Mesenteric fat pad (tissue), 1 donor: ENCODE results near the gene DGKD. TPM values are rescaled to one million over a fixed set of nuclear protein-coding genes. Genes with fewer than 3 reads are reported as not detected.

Experiments used
- DNase-seq: peaks from one replicate; pipeline ENCODE4 v3.0.0-alpha.2; 2020; ENCODE audit warnings: low spot score
- total RNA-seq: library from RNA; stranded (reverse); fragmentation: NEBNext Ultra II Directional; extraction: Animal tissue kit (Norgen Biotek cat#: 25700); gene quantifications from one replicate; pipeline ENCODE4 v1.2.1, GENCODE V29; 2021
- donor health status: DM: yes; HTN: yes; CAD: no.

The DGKD gene
- total RNA-seq, 1 donor from 2014 or later, result 67.2 TPM

DNA sequence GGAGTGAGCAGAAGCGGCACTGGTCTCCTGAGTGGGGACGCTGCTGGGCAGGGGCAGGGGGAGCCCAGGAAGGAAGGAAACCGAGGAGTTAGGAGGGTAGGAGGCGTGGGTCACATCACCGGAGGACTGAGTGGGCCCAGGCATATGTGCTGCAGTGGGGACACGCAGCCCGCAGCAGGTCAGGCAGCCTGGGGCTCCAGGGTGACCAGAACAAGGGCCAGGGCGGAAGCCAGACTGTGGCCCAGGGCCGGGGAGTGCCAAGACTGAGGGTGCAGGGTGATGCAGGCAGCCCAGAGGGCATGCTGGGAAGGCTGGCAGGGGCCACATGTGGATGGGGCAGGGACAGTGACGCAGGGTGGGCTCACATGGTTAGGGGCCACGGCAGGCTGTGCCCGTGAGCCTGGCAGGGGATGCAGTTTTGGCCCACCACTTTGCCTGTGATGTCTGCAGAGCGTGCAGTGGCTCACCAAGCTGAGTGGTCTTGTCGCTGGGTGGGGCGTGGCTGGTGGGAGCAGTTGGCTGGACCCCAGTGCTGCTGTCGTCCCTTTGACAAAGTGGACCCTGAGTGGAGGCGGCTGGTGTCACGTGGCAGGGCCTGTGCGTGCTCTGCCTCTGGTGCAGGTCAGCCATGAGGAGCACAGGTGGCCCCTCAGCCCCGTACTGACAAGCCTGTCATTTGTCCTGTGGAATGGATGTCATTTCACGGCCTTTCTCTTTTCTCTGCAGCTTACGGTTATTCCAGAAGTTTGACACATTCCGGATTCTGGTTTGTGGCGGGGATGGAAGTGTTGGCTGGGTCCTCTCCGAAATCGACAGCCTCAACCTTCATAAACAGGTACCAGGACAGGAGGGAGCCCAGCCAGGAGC lies 87.1 kb downstream of the DGKD start:
- peak; percentile 82 for DNase-seq

DNA sequence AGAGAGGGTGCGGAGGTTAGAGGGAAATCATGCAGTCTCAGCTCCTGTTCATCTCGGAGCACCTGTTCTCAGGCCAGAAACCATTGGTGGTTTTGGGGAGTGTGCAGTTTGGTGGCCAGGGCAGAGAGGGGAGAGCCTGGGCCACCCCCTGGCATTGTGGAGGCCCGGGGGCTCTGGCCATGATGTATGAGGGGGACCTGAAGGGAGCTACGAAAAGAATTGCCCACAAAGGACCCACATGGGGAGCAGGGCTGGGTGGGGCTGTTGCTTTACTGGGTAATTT lies 87.7 kb downstream of the DGKD start:
- DNase-seq, result peak; percentile 49

DNA sequence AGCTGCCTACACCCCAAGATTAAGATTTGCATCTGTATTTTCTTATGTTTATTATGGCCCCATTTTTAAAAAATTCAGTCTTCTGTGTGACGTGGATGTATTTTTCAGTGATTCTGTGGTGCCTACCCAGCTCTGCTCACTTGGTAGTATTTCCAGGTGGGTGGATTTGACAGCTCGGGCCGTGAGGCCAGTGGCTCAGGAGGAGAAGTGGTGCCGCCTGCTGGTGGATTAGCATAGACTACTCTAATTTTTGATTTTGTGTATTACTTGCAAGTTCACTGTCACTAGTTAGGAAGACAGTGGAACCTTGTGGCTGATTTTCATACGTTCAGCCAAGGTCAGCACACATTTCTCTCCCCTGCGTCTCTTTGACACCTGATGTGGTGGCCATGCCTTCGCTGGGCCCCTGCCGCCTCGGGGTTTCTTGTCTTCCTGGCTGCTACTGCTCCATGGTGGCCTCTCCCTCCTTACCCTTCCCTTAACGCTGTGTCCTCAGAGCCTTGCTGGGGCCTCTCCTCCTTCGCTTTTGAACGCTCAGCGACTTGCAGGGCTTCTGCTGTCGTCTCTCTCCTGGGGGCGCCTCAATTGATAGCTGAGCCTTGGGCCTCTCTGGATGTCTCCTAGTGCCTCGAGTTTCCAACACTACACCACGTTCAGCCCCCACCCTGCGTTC lies 89.4 kb downstream of the DGKD start:
- DNase-seq, result peak; percentile 90

DNA sequence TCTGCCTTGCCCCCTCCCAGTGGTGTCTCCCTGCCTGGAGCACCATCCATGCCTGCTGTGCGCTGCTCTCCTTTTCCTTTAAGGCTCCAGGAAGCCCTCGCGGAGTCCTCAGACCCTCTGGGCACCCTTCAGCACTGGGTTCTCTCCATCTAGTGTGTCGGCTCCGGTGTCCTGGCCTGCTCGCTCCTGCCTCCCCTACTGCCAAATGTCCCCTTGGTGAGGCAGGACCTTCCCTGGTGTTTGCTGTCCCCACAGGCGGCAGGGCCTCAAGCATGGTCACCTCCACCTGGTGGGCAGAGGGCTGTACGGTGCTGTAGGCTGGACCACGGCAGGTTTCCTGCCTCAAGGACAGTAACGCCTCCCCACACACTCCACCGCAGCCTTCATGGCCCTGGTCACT lies 90.2 kb downstream of the DGKD start:
- DNase-seq, result peak; percentile 60

DNA sequence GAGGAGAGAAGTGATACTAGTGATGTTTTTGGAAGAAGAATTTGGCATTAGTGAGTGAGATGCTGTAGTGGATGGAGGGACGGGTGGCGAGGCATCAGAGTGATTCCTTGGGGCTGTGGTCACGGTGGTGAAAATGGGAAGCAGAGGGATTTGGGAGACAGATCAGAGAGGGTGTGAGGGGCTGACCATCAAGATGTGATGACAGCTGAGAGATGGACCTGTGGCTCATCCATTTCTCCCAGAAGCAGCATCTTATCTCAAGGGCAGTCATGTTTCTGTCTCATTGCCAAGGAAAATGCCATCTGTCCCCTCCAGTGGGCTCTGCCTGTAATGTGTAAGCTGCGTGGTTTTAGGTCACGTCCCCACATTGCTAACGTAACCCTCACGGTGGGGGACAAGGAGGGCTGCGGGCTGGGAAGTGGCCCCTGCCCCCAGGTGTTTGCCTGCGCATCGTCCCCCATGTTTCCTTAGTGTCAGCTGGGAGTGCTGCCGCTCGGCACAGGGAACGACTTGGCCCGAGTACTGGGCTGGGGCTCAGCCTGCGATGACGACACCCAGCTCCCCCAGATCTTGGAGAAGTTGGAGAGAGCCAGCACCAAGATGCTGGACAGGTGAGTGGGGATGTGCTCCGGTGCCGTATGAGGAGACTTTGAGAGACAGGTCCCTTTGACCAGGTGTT lies 91.0 kb downstream of the DGKD start:
- DNase-seq, result peak; percentile 82

DNA sequence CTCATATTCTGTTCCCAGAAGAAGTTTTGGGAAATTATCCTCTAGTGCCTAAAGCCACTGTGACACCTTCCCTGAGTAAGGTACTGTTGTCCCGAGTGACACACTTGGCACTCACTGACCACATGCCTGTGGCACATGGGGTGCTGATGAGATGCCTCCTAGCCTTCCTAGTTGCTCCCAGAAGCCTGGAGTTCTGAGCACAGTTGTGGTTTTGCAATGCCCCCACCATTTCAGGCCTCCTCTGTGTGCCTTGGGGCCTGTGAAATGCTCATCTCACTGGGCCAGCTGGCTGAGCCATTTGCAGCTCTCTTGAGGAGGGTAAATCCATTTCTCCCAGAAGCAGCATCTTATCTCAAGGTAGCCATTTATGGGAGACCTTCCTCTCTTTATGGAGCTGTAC lies 91.8 kb downstream of the DGKD start:
- peak; percentile 47 for DNase-seq

DNA sequence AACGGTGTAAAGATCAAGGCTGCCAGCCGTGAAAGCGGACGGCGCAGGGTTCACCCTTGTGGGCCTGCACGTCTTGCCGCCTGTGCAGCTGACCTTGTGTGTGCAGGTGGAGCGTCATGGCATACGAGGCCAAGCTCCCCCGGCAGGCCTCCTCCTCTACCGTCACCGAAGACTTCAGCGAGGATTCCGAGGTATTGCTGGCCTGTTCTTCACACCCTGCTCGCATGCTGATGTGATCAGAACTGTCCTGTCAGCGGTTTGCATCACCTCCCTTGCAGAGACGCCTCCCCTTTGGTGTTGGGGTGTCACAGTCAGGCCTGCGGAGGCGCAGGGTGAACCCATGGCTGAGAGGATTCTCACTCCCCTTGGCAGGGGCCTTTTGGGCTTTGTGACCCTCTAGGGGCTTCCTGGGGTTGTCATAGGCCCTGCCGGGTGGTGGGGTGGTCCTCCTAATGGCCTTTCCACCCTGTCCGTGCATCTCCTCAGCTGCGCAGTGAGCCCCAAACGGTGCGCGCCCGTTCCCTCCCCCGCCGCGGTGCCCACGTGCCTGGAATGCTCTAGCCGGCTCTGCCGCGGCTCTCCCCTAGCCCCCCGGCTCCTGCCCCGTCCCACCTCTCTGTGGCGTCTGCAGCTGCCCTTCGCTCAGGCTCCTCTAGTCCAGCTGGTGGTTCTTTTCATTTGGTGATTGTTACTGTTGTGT lies 92.5 kb downstream of the DGKD start:
- DNase-seq, result peak; percentile 80

DNA sequence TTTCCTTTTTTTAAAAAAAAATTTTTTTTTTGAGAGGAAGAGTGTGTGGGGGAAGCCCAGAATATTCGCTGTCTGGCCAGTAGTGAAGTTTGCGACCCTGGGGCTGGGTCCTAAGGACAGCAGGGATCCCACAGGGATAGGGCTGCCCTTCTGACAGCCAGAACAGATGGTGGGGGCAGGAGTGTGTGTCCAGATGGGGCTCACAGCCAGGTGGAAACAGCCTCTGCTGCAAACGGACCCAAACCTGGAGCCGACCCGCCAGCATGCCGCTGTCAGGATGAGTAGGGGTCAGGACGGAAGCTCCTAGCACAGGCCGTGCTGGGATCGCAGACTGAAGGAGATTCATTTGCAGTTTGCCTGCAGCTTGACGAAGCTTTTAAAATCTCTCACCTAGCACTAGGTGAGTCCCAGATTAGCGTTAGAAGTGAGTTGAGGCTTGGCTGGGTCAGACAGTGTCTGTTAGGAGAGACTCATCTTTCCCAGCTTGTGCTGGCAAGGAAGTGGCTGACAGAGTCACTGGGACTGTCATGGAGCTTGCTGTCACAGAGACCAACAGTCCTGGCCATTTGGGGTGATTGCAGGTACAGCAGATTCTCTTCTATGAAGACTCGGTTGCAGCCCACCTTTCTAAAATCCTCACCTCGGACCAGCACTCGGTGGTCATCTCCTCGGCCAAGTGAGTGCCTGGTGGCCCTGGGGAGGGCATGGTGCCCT lies 93.4 kb downstream of the DGKD start:
- DNase-seq, result peak; percentile 65

DNA sequence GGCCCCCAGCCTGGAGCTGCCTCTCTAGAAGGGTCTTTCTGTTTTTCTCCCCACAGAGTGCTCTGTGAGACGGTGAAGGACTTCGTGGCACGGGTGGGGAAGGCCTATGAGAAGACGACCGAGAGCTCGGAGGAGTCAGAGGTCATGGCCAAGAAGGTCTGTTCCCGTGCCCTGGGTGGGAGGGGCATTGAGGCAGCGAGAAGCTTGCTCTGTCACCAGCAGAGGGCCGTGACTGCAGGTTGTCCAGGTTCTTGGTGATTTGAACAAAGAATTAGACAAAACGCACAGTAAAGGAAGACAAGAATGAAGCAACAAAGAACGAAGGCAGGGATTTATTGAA lies 93.9 kb downstream of the DGKD start:
- no peak for DNase-seq

DNA sequence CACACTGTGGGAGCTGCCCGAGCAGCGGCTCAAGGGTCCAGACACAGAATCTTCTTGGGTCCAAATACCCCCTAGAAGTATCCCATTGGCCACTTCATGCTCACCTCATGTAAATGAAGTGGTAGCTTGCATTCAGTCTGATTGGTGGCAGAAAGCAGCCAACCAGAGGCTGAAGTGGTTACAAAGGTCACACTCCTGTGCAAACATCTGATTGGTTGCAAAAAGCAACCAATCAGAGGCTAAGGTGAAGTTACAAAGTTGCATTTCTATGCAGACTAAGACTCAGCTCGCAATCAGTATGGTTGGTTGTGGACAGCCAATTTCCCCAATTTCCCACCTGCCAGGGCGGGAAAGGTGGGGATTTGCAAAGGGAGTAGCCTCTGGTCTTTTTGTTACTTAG lies 94.3 kb downstream of the DGKD start:
- no peak for DNase-seq

DNA sequence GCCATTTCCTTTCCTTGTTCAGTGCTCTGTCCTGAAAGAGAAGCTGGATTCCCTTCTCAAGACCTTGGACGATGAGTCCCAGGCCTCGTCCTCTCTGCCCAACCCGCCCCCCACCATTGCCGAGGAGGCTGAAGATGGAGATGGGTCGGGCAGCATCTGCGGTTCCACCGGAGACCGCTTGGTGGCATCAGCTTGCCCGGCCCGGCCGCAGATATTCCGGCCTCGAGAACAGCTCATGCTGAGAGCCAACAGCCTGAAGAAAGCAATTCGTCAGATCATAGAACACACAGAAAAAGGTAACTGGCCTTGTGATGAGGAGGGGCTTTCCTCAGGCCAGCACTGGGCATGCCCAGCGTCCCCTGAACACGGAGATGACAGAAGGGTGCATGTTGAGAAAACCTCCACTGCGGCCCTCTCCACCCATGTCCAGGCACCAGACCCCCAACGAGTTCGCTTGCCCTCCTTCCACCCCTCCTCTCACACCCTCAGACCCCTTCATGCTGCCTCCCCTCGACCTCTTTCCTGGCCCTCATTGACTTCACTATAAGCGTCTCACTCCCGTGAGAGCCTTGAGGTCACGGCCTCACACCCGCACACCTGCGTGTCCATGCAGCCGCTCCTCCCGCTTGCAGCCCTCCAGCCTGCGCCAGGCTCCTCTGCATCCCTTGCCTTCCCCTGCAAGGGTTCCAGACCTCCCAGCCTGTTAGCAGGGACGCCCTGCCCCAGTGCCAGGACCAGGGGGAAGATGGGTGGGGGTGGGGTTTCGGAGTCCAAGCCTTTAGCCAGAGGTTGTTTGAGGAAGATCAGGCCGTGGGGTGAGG lies 95.0 kb downstream of the DGKD start:
- DNase-seq, result no peak

DNA sequence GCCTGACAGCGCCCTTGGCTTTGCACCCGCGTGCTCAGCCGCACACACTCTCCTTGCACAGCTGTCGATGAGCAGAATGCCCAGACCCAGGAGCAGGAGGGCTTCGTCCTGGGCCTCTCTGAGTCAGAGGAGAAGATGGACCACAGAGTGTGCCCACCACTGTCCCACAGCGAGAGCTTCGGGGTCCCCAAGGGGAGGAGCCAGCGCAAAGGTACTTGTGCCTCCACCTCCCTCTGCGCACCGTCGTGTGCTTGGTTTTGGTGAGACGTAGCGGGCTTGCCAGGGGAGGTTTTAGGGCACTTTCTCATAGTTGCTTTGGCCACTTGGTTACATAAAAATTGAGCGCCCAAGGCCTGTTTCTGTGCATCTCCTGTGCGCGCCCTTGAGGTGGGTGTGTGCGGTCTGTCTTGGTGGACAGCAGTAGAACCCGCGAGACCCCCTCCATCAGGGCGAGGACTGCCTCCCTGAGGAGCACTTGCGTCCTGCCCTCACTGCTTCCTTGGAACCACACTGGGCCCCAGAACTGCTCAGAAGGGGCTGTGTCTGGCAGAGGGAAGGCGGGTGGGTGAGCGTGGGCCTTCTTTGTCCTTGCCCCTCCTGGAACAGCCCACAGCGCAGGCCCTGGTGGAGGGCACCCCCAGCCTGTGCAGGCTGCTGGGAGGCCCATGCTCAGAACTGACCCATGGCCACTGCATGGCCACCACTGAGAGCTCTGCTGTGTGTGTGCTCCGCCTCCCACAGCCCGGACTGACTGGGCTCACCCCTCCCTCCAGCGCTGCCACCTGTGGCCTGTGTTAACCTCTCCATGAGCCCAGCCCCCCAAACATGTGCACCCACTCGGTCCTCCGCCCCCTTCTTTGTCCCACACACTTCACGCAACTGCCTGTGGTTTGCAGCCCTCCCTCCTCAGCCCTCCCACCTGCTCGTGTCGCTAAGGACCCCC lies 95.9 kb downstream of the DGKD start:
- no peak for DNase-seq

DNA sequence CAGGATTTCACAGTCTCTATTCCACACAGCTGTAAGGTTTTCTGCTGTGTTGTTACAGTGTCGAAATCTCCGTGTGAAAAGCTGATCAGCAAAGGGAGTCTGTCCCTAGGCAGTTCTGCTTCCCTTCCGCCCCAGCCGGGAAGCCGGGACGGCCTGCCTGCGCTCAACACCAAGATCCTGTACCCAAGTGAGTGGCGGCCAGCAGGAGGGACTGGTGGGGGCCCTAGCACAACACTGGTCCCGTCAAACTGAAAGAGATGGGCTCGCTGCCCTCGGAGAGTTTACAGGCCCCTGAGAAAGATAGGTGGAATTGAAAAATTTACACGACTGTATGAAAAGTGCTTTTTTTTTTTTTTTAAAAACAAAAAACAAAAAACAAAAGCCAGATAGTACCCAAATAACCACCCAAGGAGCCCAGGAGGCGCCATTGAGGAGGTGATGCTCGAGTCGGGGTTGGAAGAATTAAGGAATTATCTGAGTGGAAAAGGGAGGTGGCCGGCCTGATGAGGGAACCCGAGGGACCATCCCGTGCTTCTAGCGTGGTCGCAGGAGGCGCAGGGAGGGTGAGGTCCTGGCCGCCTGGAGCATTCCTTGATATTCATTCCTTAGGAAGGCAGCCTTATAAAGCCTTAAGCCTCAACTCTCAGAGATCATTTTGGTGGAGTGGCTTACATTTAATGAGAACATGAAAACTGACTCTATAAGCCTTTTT lies 96.7 kb downstream of the DGKD start:
- DNase-seq, result no peak

DNA sequence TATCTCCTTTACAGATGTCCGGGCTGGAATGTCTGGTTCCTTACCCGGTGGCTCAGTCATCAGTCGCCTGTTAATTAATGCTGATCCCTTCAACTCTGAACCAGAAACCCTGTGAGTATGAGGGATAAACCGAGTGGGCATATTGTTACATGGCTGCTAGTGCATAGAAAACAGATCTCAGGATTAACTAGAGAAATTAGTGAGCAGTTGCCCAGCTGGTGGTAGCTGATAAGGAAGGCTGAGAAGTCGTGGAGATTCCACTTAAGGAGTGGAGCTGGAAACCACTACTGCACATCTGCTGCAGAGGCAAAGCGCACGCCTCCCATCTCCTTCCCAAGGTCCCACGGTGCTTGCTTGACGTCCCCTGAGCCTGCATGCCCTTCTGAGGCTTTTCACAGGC lies 97.7 kb downstream of the DGKD start:
- no peak for DNase-seq

DNA sequence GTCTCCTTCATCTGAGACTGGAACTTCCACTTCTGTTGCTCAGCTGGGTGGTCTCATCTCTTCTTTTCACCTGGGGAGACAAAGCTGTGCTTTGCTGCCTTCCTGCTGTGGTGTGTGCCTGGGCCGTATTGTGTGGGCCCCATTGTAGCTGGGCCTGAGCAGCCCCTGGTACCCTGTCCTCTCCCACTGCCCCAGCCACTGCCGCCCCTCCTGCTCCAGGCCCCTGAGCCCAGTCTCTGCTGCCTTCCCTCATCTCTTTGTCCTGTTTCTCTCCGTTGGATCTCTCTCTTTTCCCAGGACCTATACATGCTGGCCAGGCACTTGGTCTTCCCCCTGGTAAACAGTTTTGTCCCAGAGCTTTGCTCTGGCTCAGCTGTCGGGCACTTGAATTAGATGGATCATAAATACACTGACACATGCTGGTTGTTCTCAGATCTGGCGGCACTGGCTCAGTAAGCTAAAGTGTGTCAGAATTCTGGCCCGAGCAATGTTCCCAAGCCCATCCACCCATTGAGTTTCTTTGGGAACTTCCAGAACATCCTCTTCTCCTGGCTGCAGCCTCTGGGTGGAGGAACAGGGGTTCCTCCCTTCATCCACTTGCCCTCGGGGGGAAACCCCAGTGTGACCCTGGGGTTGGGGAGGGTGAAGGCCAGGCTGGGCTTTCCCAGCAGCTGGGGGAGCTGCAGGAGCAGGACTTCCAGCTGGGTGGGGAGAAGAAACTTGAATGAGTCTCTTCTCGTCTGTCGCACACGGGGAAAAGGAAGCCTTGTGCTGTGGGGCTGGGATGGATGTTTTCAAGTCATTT lies 99.0 kb downstream of the DGKD start:
- no peak for DNase-seq

DNA sequence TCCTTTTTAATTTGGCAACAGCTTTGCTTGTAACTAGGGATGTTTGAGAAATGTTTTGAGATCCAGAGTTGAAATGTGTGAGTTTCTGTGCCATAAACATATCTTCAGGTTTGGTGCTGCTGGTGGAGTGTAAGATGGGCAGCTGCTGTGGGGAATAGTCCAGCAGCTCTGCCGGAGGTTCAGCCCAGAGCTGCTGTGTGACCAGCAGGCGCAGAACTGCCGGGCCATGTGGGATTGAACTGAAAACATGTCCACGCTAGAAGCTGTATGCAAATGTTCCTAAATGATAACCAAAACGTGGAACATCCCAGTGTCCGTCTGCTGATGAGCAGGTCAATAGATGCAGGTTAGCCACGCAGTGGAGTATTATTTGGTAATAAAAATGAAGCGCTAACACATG lies 99.6 kb downstream of the DGKD start:
- no peak for DNase-seq

DNA sequence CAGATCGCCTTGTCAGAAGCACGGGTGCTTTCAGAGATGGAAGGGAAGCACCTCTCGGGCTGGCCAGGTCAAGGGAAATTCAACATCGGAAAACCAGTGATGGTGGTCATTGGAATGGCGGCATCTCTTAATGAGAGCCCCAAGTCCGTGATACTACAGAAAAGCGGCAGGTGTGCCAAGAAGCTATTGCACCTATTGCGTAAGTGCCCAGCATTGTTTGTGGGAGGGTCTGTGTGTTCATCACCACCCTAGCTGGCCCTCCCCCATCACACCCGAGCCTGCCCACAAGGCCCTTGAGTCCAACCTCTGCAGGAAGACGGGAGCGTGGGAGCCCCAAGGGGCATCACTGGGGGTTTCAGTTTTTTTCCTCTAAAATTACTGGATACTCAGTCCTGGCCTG lies 100.7 kb downstream of the DGKD start:
- DNase-seq, result no peak

DNA sequence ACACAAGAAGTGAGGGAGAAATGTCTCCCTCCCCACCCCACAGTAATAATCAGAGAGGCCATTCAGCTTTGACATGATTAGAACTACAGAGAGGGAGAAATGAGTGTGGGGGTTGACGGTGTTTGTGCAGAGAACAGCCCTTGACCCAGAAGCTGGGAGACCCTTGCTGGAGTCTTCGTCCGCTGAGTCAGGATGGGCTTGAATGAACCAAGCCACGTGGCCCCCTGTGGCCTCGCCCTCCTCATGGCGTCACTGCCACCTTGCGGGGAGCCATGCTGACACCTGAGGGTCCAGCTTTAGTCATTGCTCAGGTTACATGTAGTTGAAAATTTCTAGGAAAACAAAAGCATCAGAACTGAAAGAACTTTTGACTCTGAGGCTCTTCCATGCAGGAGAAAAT lies 101.2 kb downstream of the DGKD start:
- no peak for DNase-seq
